GM21528 (cell line): ENCODE results near the gene TCN2.
A peak's percentile ranks its signal among the peaks of the same experiment; 100 is the strongest.
"Not testable (repeated sequence)": the region's sequence is repeated elsewhere in the genome, so short reads cannot be mapped to it uniquely, and the experiment has no call there.

ENCODE experiments used
- ATAC-seq: cut with Tn5 transposase; IDR thresholded peaks from one replicate; pipeline ENCODE4 v1.9.1; 2021; ENCODE audit warnings: mild to moderate bottlenecking, moderate library complexity; ENCODE audit not compliant: unreplicated experiment, low FRiP score

The TCN2 gene

DNA sequence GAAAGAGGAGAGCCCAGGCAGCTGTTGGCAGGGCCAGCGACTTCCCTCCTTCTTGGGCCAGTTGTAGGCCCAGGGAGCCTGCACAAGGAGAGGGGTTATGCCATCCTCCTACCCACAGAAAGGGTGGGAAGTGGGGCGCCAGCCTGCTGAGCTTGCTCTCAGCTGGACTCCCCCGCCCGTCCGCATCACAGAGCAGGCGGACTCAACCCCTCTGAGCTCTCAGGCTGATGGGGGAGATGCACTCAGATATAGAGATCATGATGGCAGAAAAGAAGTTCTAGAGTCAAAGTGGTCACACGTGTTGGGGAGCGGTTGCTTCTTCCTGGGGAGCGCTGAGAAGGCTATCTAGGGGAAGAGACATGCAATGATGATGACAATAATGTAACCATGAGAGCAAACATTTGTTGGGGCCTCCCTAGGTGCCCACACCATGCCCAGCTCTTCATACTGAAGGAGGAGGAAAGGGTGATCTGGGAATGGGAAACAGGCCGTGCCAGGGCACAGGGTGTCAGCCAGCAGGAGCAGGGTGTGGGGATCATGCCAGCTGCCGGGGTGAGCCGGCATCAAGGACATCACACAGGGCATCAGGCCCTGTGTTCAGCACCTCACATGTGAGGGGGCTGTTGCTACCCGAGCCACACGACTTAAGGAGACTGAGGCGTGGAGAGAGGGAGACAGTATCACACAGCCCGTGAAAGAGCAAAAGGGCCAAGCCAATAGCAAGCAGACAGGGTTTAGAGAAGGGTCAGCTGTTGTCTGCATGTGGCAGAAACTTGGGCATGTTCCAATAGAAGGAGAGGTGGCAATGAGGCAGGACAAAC lies 36.3 kb downstream of the TCN2 start:
- ATAC-seq, result no peak

DNA sequence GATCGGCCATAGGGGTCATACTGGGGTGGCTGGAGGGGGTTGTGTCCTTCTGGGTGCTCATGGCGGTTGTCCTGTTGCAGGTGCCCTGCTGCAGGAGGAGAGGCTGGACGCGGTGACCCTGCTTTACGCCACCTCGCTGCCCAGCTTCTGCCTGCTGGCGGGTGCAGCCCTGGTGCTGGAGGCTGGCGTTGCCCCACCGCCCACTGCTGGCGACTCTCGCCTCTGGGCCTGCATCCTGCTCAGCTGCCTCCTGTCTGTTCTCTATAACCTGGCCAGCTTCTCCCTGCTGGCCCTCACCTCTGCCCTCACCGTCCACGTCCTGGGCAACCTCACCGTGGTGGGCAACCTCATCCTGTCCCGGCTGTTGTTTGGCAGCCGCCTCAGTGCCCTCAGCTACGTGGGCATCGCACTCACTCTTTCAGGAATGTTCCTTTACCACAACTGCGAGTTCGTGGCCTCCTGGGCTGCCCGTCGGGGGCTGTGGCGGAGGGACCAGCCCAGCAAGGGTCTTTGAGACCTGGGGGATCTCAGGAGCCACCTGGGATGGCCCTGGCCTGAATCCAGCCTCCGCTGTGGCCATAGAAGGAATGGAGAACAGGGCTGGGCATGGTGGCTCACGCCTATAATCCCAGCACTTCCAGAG lies 39.7 kb downstream of the TCN2 start:
- no peak for ATAC-seq

DNA sequence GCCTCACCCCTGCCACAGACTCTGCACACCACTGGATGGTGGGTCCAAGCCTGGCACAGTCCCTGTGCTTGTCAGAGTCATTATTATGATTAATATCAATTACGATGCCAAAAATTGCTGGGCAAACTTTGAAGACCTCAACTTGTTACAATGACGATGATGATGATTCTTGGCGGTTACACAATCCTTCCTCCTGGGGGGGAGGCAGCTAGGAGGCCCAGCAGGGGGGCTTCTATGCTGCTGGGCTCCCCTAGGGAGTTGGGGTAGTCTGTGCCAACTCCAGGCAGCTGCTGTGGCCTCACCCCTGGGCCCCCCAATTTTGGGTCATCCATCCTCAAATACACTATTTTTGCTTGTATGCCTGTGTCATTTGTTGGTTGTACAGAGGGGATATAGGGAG lies 40.6 kb downstream of the TCN2 start:
- no peak for ATAC-seq

DNA sequence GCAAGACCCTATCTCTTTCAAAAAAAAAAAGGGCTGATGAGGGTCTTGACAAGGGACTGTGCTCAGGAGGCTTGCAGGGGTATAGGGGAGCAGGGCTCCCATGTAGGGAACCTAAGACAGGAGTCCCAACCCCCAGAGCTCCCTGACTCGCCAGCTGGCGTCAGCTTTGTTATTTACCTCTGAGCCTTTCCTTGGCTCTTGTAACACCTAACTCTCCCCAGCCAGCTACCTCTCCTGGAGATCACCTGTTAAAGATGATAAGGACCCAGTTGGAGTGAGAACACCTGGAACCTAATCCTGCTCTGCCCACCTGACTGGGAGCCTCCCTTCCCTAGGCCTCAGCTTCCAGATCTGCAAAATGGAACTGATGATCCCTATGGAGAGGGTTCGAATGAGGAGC lies 41.9 kb downstream of the TCN2 start:
- ATAC-seq, result no peak

DNA sequence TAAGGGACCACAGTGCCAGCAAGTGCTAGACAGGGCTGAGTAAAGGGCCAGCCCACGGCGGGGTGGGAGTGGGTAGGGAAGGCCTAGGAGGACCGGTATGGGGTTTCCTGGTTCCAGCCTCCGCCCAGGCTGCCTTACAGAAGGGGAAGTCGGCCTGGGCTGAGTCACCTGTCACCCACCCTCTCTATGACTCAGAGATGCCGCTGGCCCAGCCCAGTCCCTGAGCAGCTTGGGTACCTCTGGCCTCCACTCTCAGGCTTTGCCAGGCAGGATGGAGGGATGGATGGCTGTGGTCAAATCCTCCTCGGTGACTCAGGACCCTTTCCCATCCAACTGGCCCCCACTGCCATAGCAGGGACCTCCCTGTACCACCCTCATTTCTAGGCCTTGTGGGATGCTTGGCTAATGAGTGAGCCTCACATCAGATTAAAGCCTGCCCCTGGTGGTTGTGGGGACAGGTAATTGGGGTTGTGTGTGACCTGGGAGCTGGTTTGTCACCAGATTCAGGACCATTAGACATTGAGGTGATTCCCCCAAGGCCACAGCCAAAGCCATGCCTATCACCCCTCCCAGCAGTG lies 42.5 kb downstream of the TCN2 start:
- ATAC-seq, result no peak

DNA sequence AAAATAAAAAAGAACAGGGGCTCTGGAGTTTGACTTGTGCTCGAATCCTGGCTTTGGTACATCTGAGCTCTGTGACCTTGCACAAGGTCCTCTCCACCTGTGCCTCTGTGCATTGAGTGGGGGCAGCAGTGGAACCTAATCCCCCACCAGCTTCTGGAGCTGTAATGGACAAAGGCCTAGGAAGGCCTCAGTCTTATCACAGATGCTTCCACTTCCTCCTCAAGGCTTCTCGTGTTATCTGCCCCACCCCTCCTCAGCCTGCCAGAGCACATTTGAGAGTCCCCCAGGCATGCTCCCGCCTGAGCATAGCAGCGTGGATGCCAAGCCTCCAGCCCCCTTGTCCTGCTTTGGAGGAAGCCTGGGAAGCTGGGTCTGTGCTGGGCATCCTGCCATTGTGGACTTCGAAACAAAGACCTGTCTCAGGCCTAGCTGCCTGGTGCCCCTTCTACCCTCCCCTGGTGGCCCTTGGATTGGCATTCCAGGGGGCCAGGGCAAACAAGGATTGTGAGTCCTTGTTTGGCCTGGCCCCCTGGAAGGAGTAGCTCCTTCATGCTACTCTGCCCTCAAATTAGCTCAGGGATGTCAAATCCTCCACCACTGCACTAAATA lies 43.6 kb downstream of the TCN2 start:
- no peak for ATAC-seq

DNA sequence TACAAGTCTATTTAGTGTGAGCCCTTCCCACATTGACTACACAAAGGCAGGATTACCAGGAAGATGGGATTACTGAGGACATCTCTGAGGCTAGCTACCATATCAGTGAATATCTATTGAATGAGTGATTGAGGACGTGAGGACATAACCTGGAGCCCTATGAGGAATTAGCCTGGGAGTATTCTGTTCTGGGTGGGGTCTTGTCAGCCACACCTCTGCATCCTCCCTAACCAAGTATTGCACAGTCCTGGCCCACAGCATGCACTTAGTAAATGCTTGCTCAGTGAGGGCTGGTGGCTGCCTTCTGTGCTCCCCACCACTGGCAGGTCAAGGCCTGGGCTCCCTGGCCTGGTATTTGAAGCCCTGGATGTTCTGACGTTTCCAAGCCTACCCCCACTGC lies 45.9 kb downstream of the TCN2 start:
- ATAC-seq, result no peak

DNA sequence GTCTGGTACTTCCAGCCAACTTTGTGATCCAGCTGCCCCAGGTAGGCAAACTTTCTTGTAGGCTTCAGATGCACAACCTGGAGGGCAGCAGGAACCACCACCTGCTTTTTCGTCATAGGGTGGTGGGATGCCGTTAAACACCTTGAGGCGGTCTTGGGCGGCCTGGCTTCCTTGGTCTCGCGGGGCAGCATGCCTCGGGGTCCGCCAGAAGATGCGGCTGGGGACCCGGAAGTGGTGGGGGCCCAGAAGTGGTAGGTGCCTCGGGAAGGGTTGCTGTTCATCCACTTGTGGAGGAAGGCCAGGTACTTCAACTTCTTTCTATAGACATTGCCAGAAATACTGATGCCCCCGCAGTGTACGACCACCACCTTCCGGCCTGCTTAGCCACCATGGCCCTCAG lies 47.4 kb downstream of the TCN2 start:
- ATAC-seq, result no peak

DNA sequence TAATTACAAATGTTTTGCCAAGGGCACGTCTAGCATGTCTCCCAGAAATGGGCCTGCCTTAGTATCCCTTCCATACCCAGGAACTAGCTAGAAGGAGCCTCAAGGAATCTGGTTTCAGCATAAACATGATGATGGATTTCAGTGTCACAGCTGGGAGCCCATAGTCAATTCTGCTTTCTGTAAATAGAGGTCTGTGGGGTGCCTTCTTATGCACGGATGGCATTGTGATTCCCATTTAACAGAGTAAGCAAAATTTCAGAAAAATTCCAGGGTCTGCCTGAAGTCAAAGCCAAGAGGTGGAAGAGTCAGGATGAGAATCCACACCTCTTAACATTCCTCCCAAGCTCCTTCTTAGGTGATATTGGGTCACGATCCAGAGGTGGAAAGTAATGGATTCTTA lies 48.6 kb downstream of the TCN2 start:
- ATAC-seq, result no peak

DNA sequence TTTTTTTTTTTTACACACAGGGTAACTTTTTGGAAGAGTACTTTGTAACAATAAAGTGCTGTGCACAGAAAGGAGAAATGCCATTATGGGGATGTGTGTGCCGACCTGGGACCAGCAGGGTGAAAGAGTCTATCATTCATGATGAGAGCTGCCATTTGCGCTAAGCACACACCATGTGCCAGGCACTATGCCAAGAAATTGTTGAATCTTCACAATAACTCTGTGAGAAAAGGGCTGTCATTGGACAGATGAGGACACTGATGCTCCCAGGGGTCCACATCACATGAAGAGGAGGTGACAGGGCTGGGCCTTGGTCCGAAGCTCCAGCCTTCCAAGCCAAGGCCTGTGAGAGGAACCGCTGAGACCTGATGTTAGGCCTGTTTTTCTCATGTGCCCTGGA lies 55.1 kb downstream of the TCN2 start:
- no peak for ATAC-seq

DNA sequence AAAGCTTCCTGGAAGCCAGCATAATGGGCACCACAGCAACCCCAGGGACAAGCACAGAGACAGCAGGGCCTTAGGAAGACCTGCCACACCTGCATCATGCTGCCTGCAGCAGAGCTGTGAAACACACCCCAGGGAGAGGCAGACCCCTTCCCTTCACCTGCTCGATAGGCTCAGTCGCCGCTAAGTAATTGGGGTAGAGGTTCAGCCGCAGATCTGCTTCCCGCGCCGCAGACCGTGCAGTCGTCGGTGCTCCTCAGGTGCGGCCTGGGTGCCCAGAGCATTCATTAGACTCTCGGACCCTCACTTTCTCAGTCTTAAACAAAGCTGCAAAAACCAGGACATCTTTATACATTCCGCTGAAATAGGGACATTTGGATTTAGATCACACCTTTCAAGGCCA lies 57.8 kb downstream of the TCN2 start:
- no peak for ATAC-seq

DNA sequence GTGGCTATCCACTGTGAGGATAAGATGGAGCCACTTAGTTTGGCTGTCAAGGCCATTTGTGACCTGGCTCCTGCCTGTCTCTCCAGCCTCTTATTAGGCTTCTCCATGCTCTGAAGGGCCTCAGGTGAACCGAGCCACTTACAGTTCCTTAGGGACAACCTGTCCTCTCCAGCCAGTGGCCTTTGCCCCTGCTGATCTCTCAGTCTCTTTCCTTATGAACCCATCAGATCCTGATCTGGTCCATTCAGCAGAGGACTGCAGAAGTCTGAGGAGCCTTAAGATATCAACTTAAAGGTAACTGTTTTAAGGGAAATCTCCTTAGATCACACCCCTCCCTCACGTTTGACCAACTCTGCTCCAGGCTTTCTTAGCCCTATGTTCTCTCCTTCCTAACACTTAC lies 58.3 kb downstream of the TCN2 start:
- no peak for ATAC-seq

DNA sequence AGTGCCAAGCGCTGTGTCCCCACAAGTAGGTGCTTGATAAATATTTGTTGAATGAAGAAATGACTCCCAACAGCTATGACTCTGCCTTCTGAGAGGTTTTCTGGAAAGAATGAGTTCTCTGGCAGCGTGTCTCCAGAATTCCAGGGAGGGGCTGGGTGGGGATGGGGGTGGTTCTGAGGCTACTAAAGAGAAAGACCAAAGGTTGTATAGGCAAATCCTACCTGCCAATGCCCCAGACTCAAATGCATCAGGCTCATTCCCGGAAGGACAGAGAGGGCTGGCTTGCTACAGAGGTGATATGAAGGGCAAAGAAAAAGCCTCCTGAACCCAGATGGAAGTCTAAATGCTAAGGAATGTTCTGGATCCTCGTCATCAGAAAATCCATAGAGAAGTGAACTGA lies 58.8 kb downstream of the TCN2 start:
- no peak for ATAC-seq

DNA sequence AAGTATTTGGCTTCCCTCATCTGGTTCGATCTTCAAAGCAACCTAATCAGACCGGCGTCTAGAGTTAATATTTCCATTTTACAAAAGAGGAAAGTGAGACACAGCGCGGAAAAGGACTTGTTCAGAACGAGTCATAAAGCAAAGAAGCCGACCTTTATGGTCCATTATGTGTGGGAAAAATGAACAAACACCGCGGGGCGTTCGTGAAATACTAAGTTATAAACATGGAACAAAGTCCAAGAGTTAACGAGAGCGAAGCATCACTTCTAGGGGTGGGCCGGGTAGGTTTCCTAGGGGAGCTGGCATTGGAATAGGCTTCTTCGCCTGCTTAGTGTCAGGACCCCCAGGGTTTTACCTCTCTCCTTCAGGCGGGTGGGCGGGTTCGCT lies 60.1 kb downstream of the TCN2 start:
- peak; percentile 10 for ATAC-seq

DNA sequence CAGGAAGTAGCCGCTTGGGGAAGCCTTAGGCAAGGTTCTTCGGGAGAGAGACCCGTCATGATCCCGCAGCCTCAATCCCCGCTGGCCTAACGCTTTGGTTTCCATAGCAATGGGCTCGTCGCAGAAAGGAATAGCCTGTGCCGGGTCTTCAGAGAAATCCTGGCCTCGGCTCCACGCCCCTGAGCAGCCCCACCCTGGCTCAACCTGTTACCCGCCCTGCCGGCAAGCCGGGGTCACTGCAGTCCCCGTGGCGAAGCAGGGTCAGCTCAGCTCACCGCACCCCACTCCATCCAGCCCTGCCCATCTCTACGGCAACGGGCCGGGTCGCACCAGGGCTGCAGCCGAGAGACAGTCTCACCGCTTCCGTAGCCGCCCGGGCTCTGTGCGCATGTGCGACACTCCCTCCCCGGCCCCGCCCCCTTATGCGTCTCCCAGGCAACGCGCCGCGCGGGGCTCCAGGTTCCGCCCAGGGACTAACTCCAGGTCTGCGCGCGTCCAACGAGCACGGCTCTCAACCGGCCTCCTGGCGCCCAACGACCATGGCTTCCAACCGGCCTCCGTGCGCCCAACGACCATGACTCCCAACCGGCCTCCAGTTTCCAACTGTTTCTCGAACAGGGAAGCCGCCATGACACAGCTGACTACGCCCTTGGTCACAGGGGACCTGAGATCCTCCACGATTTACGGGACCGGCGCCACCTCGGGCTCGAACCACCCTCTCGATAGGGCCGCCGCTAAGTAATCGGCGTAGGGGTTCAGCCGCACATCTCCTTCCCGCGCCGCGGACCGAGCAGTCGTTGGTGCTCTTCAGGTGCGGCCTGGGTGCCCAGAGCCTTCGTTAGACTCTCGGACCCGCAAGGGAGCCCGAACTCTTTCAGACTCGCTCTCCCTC lies 60.8 kb downstream of the TCN2 start, which contains the start of gene DUSP18:
DUSP18 (minus strand) TSS at position 382 of the 892 bp plus-strand sequence. CDS start 3,872 bp downstream, outside the sequence.
- ATAC-seq, result peak; percentile 82

DNA sequence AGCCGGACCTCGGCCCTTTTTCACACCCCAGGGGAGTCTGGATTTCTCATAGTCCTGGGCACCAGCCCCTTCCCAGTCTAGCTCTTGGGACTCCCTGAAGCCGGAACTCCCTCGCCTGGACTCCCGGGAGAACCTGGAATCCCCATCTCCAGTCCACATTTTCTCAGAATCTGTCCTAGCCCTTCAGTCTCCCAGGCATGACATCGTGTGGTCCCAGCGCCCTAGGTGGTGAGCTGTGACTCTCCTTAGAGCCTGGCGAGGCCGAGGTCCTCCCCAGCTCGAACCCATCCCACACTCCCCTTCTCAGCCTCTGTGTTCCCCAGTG lies 61.4 kb downstream of the TCN2 start:
- no peak for ATAC-seq

DNA sequence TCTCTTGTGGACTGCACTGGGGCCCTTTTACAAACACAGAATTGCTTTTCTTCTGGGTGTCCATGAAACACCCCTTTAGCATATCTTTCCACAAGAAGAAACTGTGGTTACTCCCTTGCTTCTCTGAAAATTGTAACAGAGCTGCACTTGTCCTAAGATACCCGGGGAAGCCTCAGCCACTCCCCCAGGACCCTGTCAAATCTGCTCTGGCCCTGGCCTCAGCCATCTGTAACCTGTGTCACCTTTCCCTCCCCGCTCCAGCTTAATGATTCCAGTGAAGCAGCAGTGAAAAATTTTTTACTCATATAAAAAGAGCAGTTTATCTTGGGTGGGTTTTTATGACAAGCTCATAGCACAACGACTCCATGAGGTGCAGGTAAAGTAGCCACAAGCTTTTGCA lies 64.1 kb downstream of the TCN2 start:
- no peak for ATAC-seq

DNA sequence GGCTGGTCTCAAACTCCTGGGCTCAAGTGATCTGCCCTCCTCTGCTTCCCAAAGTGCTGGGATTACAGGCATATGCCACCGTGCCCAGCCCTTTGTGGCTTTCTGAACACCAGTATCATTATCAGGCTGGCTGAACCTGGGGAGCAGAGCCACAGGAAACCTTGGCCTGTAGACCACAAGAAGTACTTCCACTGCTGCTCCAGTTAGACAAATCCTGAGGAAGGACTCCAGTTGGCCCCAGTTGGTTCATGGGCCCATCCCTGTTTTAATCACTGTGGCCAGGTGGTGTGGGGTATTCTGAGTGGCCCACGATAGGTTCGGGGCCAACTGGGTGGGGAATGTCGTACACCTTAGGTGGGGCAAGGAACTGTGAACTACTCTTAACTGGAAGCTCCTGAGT lies 66.2 kb downstream of the TCN2 start:
- no peak for ATAC-seq

DNA sequence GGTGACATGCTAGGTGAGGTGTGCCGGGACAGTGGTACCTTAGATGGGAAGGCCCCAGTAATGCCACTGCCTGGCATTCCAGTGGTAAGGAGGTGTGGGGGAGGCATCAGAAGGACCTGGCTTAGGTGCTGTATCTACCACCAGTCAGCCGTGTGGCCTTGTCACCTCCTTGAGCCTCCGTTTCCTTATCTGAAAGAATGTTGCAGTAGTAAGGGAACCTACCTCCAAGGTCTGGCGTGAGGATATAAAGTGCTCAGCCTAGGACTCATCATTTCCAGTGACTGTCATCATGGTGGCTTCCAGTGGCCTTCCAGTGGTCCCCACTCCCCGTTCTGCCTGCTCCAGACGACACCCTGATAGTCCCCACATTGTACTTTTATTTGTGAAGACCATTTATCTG lies 67.5 kb downstream of the TCN2 start:
- ATAC-seq, result no peak

DNA sequence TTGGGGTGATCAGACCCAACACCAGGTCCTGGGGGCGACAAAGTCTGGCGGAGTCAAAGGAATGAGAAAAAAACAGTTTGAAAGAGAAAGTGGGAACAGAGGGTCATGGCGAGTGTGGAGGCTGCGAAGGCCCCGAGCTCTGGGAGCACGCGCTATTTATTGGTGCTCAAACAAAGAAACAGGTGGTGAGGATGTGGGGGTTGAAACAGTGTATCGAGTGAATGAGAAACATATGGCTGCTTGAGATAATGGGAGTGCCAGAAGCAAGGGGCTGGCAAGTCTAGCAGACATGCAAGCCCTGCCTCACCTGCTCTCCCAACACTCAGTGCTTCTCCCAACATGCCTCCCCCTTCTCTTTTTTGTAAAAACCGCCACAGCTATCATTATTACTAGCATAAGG lies 68.5 kb downstream of the TCN2 start:
- ATAC-seq, result no peak

DNA sequence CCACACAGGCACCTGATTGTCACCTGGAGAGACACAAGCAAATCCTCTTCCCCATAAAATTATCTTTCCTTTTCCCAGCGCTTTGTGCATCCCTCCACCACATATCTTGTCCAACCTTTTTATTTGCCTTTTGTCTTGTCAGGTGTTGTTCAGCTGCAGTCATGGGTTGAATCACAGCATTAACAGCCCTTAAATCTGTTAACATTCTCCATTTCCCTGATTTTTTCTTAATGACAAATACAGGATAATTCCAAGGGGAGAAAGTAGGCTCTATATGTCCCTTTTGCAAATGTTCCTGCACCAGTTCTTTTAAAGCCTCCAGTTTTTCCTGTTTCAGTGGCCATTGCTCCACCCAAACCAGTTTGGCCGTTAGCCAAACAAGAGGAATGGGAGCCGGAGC lies 69.6 kb downstream of the TCN2 start:
- ATAC-seq, result not testable (repeated sequence)
